Measurements from ENCODE around the gene DBNL.

The DBNL gene

GRCh38 chr7:44045226-44046014 is 918 bp downstream of the DBNL start:
- DNase-seq = no peak

GRCh38 chr7:44046321-44047061 is 2.0 kb downstream of the DBNL start:
- no peak for DNase-seq

GRCh38 chr7:44048031-44048795 is 3.7 kb downstream of the DBNL start:
- DNase-seq = no peak

- DNase-seq = no peak
These were observed 5.8 kb downstream of the DBNL start for GRCh38 chr7:44050121-44050914.

- no peak for DNase-seq
These were observed 6.5 kb downstream of the DBNL start for GRCh38 chr7:44050915-44051560.

- no peak for DNase-seq
These were observed 7.2 kb downstream of the DBNL start for GRCh38 chr7:44051611-44052220.

- DNase-seq = no peak
These were observed 8.4 kb downstream of the DBNL start for GRCh38 chr7:44052771-44053365.

GRCh38 chr7:44056681-44057080 is 12.2 kb downstream of the DBNL start:
- DNase-seq = no peak

- no peak for DNase-seq
These were observed 12.8 kb downstream of the DBNL start for GRCh38 chr7:44057181-44057848.

- DNase-seq = no peak
These were observed 13.6 kb downstream of the DBNL start for GRCh38 chr7:44057849-44058758.

- no peak for DNase-seq
These were observed 14.3 kb downstream of the DBNL start for GRCh38 chr7:44058759-44059218.

- DNase-seq = no peak
These were observed 15.0 kb downstream of the DBNL start for GRCh38 chr7:44059219-44060090.

GRCh38 chr7:44060091-44060947 is 15.8 kb downstream of the DBNL start:
- no peak for DNase-seq

GRCh38 chr7:44060948-44061644 is 16.6 kb downstream of the DBNL start:
- DNase-seq = no peak

GRCh38 chr7:44061645-44062179 is 17.2 kb downstream of the DBNL start:
- DNase-seq = no peak

- no peak for DNase-seq
These were observed 17.8 kb downstream of the DBNL start for GRCh38 chr7:44062180-44062902.

Data from NCI-H2171 (cell line).